Lower lobe of right lung (tissue), 2 donors: ENCODE data around the gene H2BK1. TPM values are rescaled to one million over a fixed set of nuclear protein-coding genes. Genes with fewer than 3 reads are reported as not detected.
A peak's percentile ranks its signal among the peaks of the same experiment; 100 is the strongest.

ENCODE experiments used
- ATAC-seq, 2 donors: fragments of 200-7000 bp; cut with Tn5 transposase; one replicate each; pipeline ENCODE4 v1.9.1; 2020 to 2022; ENCODE audit warnings: mild to moderate bottlenecking in 2 of 2, moderate library complexity in 2 of 2
- DNase-seq: peaks from one replicate; pipeline ENCODE4 v3.0.0-alpha.2; 2020
- H3K27ac ChIP-seq: fragments of 200-600 bp; one replicate; pipeline ENCODE4 v1.8.0; 2022
- H3K27me3 ChIP-seq: fragments of 200-600 bp; one replicate; pipeline ENCODE4 v1.8.0; 2022; ENCODE audit warnings: low read depth
- H3K36me3 ChIP-seq: fragments of 200-600 bp; one replicate; pipeline ENCODE4 v1.8.0; 2022; ENCODE audit warnings: mild to moderate bottlenecking
- H3K4me1 ChIP-seq: fragments of 200-600 bp; one replicate; pipeline ENCODE4 v1.8.0; 2022
- H3K4me3 ChIP-seq: fragments of 200-600 bp; one replicate; pipeline ENCODE4 v1.8.0; 2022; ENCODE audit warnings: mild to moderate bottlenecking
- H3K9me3 ChIP-seq: fragments of 200-600 bp; one replicate; pipeline ENCODE4 v1.8.0; 2022
- CTCF ChIP-seq: fragments of 200-600 bp; IDR thresholded peaks from one replicate; pipeline ENCODE4 v1.8.0; 2022; ENCODE audit warnings: antibody characterized with exemption, mild to moderate bottlenecking
- intact Hi-C: fragments of 100-400 bp; cut with DNase I; formaldehyde crosslinking; loops from one replicate; pipeline ENCODE4 v1.11.0; 2022
- total RNA-seq: library from RNA; stranded (reverse); fragmentation: NEBNext Ultra II Directional; extraction: Animal tissue kit (Norgen Biotek cat#: 25700); gene quantifications from one replicate; pipeline ENCODE4 v1.2.1, GENCODE V29; 2021
- donor health status: DM: no; HTN: yes; CAD: no; lungs with severe emphysema.

Gene H2BK1
- total RNA-seq, 1 donor from 2014 or later = not detected

GRCh38 chr7:151232917-151233701, 22.8 kb upstream of the H2BK1 start:
- Histone ChIP-seq H3K9me3 (no peaks in the 10 kb centered on the region), H3K36me3 (peaks cover 37% of the 10 kb centered on the region), H3K4me1 (peaks cover 18% of the 10 kb centered on the region), H3K4me3 (peak overlapping the region; percentile 74), H3K27ac (peak overlapping the region; percentile 76), H3K27me3 (no peaks in the 10 kb centered on the region)
- ATAC-seq = peak; percentile 74 to 76
- intact Hi-C loops = no loop called here
- no peak for DNase-seq
- no peak for TF ChIP-seq CTCF

- Histone ChIP-seq H3K9me3 (no peaks in the 10 kb centered on the region), H3K27me3 (no peaks in the 10 kb centered on the region), H3K36me3 (peaks cover 29% of the 10 kb centered on the region), H3K4me3 (peak within 1 kb of the TSS; percentile 74), H3K4me1 (peaks cover 24% of the 10 kb centered on the region), H3K27ac (peak within 1 kb of the TSS; percentile 76)
- ATAC-seq (peak; percentile 96 to 98), DNase-seq (peak; percentile 97)
- intact Hi-C loops = no loop called here
- TF ChIP-seq CTCF = no peak
Measured at GRCh38 chr7:151232091-151232916, 22.0 kb upstream of the H2BK1 start, which contains the start of gene CHPF2. TSS of gene CHPF2 (plus strand) at chr7:151232483. CDS start at chr7:151234012, 1,529 bp downstream.

- intact Hi-C loops = no loop called here
- H3K27me3 ChIP-seq = no peaks in the 10 kb centered on the region
- no peaks in the 10 kb centered on the region for H3K9me3 ChIP-seq
- no peak overlapping the region for H3K27ac ChIP-seq
- peaks cover 17% of the 10 kb centered on the region for H3K36me3 ChIP-seq
- TF ChIP-seq CTCF = no peak
- no peak for ATAC-seq
- DNase-seq = no peak
- no peak overlapping the region for H3K4me3 ChIP-seq
- peaks cover 29% of the 10 kb centered on the region for H3K4me1 ChIP-seq
Measured at GRCh38 chr7:151231080-151231479, 20.8 kb upstream of the H2BK1 start.

DNA sequence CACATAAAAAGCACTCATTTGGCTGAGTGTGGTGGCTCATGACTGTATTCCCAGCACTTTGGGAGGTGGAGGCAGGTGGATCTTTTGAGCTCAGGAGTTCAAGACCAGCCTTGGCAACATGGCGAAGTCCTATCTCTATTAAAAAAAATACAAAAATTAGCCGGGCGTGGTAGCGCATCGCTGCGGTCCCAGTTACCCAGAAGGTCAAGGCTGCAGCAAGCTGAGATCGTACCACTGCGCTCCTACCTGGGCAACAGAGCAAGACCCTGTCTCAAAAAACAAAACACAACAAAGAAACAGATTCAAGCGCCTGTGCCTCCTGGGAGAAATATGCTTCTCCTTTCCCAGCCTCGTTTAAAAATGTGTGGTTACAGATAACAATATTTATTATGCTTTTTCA, 19.0 kb upstream of the H2BK1 start:
- TF ChIP-seq CTCF = no peak
- Histone ChIP-seq H3K4me1 (peaks cover 36% of the 10 kb centered on the region), H3K9me3 (no peaks in the 10 kb centered on the region), H3K4me3 (no peak overlapping the region), H3K36me3 (peaks cover 11% of the 10 kb centered on the region), H3K27me3 (no peaks in the 10 kb centered on the region), H3K27ac (no peak overlapping the region)
- DNase-seq = no peak
- ATAC-seq = no peak
- intact Hi-C loops = no loop called here

DNA sequence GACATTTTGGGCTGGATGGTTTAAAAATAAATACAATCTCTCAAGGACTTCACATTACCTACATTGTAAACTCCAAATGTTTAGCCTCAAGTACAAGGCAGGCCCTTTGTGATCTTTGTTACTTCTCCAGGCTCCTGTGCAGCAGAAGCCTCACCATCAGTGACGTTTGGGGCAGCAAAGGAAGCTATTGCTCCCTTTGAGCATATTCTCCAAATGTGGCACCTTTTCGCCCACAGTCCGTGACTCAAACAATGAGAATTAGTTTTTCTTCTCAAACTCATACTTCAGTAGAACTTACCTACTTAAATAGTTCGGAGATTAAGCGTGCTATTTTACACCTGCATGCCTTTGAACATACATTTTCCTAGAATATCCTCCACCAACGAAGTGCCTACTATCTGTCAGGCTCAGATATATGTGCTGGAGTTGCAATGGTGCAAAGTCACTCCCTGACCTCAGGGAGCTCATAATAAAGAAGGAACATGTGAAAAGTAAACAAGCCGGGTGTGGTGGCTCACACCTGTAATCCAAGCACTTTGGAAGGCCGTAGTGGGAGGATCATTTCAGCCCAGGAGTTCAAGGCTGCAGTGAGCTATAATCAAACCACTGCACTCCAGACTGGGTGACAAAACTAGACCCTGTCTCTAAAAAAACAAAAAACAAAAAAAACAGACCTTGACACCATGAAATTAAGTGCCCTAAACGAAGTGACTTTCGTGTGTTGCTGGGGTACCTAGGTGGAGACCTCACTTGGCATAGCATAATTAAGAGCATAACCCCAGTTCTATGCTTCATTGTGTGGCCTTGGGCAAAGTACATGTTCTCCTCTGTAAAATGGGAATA, 18.0 kb upstream of the H2BK1 start:
- Histone ChIP-seq H3K27me3 (no peaks in the 10 kb centered on the region), H3K4me1 (peaks cover 26% of the 10 kb centered on the region), H3K9me3 (no peaks in the 10 kb centered on the region), H3K4me3 (peak overlapping the region; percentile 90), H3K27ac (peak overlapping the region; percentile 80), H3K36me3 (peaks cover 21% of the 10 kb centered on the region)
- intact Hi-C loops = no loop called here
- ATAC-seq (no peak), DNase-seq (no peak)
- no peak for TF ChIP-seq CTCF
